ENCODE measurements around the gene CCDC138.

DNA sequence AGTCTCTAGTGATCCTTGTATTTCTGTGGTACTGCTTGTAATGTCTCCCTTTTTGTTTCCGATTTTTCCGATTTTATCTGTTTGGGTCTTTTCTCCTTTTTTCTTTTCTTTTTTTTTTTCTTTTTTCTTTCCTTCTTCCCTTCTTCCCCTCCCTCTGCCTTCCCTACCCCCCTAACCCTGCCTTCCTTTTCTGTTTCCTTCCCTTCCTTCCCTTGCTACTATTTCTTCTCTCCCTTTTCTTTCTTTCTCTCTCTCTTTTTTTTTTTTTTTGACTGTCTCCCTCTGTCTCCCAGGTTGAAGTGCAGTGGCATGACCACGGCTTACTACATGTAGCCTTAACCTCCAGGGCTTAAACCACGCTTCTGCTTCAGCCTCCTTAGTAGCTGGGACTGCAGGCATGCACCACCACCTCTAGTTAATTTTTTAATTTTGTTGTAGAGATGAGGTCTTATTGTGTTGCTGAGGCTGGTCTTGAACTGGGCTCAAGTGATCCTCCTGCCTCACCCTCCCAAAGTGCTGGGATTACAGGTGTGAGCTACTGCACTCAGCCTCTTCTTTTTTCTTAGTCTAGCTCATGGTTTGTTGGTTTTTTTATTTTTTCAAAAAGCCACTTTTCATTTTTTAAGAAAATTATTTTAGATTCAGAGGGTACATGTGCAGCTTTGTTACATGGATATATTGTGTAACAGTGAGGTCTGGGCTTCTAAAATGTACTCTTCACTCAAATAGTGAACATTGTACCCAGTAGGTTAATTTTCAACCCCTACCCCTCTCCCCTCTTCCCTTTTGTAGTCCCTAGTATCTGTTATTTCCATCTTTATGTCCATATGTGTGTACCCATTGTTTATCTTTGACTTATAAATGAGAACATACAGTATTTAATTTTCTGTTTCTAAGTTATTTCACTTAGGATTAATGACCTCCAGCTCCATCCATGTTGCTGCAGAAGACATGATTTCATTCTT is 24.7 kb downstream of the CCDC138 start:
- TF ChIP-seq, protein P1, sequence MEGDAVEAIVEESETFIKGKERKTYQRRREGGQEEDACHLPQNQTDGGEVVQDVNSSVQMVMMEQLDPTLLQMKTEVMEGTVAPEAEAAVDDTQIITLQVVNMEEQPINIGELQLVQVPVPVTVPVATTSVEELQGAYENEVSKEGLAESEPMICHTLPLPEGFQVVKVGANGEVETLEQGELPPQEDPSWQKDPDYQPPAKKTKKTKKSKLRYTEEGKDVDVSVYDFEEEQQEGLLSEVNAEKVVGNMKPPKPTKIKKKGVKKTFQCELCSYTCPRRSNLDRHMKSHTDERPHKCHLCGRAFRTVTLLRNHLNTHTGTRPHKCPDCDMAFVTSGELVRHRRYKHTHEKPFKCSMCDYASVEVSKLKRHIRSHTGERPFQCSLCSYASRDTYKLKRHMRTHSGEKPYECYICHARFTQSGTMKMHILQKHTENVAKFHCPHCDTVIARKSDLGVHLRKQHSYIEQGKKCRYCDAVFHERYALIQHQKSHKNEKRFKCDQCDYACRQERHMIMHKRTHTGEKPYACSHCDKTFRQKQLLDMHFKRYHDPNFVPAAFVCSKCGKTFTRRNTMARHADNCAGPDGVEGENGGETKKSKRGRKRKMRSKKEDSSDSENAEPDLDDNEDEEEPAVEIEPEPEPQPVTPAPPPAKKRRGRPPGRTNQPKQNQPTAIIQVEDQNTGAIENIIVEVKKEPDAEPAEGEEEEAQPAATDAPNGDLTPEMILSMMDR (IDR thresholded peaks at IDR 0.05) = no peak
- no peak for TF ChIP-seq POLR2A (IDR thresholded peaks at IDR 0.05)

Data from heart left ventricle (tissue), 13 donors.